DMS53 (cell line): Measurements from ENCODE around the gene TGFBR1.

Source experiments
- DNase-seq: peaks from one replicate; lab custom pipeline; 2025; lab: John Stamatoyannopoulos, UW

The TGFBR1 gene

DNA sequence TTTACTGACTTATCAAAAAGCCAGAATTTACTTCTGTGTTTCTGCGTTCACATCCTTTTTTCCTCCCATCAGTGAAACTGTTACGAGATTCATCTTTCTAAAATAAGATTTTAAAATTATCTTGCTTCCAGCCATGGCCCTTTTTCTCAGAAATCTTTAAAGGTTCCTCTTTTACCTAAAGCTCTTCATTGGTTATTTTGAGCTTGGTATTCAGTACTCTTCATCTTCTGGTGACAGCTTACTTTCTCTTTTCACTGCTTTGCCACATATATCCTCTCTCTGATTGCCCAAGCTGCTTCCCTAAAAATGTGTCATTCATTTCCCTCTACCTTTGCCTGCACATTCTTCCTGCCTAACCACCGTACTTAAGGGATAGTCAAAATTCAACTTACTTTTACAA lies 32.3 kb downstream of the TGFBR1 start:
- DNase-seq: no peak

GRCh38 chr9:99137891-99138290 lies 33.0 kb downstream of the TGFBR1 start:
- no peak for DNase-seq

DNA sequence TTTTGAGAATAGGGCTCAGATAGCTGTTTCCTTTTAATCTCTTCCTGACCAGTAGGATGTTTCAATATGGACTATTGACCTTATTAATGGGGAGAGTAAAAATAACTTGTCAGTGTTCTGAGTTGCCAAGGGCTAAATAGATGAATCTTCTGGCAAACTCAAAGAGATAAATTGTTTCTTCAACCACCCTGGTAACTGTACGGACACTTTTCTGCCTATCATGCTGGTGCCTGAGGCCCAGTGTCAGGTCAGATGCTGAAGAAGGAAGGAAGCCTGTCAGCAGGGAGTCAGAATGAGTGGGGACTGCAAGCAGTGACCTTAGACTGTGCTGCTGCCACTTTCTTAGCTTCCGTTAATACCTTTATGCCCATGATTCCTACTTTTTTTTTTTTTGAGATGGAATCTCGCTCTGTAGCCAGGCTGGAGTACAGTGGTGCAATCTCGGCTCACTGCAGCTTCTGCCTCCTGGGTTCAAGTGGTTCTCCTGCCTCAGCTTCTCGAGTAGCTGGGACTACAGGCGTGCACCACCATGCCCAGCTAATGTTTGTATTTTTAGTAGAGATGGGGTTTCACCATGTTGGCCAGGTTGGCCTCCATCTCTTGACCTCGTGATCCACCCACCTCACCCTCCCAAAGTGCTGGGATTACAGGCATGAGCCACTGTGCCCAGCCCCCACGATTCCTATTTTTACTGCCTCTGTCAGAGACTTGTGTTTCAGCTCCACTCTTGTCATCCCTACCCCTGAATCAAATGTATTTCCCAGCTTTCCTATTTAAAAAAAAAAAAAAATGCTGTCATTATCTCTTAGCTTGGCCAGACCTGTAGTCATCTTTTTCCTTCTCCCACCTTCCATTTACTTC lies 33.7 kb downstream of the TGFBR1 start:
- DNase-seq: no peak

DNA sequence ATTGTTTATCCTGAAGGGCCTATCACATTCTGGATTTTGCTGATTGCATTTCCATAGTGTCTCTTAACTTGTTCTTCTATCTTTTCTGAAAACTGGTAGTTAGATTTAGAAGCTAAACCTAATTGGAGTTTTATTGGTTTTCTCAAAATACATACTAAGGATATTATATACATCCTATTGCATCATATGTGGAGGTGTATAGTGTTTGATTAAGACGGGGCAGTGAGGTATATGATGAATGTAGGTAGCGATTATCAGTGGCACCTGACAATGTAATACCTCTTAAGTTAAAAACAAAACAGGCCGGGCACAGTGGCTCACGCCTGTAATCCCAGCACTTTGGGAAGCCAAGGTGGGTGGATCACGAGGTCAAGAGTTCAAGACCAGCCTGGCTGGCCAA lies 35.0 kb downstream of the TGFBR1 start:
- no peak for DNase-seq

DNA sequence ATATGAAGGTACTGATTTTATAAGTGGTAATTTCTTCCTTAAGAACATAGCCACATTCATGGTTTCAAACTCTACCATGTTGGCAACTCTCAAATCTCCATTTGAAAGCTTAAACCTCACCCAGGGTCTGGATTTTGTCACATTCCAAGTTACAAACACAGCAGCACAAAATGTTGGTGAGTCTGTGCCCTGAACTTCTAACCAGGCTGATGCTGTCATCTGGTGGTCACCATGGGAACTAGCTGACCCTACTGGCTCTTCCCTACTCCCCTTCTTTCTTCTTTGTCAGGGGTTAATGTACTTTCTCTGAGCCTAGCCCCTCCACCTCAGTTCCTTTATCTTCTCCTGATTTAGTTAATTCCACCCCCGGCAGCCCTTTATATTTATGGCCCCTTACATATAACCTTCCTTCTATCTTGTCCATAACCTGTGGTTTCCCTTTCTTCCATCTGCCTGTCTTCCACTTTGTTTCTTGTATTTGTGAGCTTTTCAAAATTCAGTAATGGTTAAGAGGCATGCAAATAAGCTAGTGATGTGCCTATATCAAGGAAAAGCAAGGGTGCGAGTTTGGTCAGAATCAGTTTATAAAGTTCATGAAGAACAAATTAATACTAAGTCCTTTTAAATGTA lies 35.9 kb downstream of the TGFBR1 start:
- peak; percentile 52 for DNase-seq

GRCh38 chr9:99141849-99142248 lies 36.9 kb downstream of the TGFBR1 start:
- no peak for DNase-seq

- no peak for DNase-seq
Observed at GRCh38 chr9:99142275-99142674, 37.4 kb downstream of the TGFBR1 start.

- no peak for DNase-seq
Observed at GRCh38 chr9:99143655-99144054, 38.7 kb downstream of the TGFBR1 start.

DNA sequence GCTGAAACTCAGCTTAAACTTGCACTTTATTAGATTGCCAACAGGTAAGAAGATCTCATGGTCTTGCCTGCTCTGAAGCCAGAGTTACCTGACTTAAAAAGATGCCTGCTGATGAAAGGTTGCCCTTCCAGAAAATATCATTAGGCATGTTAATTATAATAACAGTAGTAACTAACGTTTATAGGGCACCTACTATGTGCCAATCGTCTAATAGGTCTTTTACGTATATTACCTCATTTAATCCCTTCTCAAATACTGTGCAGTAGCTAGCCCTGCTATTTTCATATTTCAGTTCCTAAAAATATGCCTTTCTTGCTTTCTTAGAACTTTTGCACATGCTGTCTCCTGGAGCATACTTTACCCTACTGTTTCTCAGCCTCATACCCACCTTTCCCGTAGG lies 40.1 kb downstream of the TGFBR1 start:
- DNase-seq: no peak

DNA sequence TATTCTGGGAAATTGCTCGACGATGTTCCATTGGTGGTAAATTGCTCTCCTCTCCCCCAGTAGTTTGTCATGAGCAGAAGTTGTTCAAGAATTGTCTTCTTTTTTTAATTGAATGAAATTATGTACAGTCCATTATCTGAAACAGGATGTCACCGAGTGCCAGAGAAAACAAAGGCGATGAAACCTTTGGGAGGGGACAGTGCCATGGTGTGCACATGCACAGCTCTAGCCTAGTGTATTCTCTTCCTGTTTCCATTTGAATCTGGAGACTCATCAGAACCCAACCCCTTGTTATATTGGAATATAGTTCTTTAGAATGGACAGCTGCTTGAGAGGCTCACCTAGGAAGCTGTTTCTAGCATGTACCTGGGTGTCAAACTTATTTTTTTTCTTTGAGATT lies 41.7 kb downstream of the TGFBR1 start:
- DNase-seq: no peak

DNA sequence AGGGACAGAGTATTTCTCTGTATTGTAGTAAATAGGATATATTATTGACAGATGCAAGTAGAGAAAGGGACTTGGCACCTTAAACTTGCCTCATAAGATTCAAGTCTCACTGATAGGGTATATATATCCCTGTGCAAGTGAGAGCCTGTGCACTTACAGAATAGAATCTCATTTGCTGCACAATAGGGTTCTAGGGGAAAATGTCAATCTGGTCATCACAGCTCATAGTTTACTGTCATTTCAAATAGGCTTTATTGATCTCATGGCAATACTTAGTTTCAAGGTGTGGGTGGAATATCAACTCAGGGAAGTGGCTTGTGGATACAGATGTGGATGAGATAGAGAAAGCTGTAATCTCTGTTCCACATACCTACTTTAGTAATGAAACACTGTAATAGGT lies 42.3 kb downstream of the TGFBR1 start:
- DNase-seq: no peak

DNA sequence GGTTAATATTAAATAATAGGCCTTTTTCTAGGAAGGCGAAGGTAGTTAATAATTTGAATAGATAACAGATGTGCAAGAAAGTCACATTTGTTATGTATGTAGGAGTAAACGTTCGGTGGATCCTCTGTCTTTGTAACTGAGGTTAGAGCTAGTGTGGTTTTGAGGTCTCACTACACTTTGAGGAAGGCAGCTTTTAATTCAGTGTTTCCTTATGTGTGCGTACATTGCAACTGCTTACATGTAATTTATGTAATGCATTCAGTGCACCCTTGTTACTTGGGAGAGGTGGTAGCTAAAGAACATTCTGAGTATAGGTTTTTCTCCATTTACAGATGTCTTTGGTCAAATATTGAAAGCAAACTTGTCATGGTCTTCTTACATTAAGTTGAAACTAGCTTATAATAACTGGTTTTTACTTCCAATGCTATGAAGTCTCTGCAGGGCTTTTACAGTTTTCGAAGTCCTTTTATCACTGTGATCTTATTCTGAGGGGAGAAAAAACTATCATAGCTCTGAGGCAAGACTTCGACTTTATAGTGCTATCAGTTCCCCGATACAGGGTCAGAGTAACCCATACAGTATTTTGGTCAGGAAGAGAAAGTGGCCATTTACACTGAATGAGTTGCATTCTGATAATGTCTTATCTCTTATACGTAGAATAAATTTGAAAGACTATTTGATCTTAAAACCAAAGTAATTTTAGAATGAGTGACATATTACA lies 45.7 kb downstream of the TGFBR1 start:
- DNase-seq: no peak

GRCh38 chr9:99154356-99154755 lies 49.4 kb downstream of the TGFBR1 start:
- DNase-seq: no peak

GRCh38 chr9:99155736-99156135 lies 50.8 kb downstream of the TGFBR1 start:
- DNase-seq: no peak

DNA sequence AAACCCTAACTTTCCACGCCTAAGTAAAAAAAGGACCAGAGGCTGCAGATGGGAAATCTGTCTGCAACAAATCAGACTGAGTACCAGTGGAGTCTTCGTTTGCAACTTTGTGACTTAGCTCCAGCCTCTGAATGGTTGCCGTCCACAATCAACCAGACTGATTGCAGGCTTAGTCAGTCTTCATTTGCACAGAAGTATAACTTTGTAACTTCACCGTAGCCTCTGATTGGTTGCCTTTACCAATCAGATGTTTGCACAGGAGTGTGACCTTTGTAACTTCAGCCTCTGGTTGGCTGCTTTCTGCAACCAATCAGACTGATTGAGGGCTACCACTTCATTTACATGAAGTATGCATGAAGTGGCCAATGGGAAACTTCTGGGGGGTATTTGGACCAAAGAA lies 53.7 kb downstream of the TGFBR1 start:
- no peak for DNase-seq

DNA sequence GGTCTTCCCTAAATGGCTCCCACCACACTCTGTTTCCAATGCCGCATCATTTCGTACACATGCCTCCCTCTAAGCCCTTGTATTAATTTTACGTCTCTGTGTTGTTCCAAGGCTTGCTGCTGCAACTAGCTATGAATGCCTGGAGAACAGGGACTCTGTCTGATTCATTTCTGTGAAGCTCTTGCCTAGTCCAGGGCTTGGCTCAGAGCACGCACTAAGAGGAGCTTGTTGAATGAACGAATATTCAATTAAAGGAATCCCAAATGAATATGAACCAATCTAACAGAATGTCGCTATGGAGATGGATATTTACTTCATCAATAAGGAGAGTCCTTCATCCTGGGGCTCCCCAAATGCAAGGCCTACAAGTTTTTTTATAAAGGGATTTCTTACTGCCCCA lies 55.3 kb downstream of the TGFBR1 start:
- DNase-seq: no peak

GRCh38 chr9:99162759-99163364 lies 57.9 kb downstream of the TGFBR1 start:
- DNase-seq: peak; percentile 59

GRCh38 chr9:99166149-99166548 lies 61.2 kb downstream of the TGFBR1 start:
- no peak for DNase-seq

- DNase-seq: no peak
Observed at GRCh38 chr9:99167119-99167518, 62.2 kb downstream of the TGFBR1 start.

- DNase-seq: no peak
Observed at GRCh38 chr9:99167694-99168093, 62.8 kb downstream of the TGFBR1 start.

DNA sequence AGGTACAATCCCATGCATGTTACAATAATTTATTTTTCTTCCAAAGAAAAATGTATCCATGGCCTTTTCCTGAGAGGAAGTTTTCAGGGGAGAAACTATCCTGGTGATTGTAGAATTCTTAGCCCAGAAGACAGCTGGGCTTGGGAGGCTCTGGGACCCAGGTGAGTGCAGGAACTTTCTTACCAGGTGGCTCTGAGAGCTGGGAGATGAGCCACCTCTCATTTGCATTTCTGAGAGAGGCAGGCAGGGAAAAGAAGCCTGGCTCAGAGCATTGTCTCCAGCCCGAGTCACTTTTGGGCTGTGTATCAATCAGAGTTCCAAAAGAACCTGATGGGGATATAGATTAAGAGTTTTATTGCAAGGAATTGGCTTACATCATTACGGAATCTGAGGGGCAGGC lies 64.2 kb downstream of the TGFBR1 start:
- DNase-seq: peak; percentile 4

DNA sequence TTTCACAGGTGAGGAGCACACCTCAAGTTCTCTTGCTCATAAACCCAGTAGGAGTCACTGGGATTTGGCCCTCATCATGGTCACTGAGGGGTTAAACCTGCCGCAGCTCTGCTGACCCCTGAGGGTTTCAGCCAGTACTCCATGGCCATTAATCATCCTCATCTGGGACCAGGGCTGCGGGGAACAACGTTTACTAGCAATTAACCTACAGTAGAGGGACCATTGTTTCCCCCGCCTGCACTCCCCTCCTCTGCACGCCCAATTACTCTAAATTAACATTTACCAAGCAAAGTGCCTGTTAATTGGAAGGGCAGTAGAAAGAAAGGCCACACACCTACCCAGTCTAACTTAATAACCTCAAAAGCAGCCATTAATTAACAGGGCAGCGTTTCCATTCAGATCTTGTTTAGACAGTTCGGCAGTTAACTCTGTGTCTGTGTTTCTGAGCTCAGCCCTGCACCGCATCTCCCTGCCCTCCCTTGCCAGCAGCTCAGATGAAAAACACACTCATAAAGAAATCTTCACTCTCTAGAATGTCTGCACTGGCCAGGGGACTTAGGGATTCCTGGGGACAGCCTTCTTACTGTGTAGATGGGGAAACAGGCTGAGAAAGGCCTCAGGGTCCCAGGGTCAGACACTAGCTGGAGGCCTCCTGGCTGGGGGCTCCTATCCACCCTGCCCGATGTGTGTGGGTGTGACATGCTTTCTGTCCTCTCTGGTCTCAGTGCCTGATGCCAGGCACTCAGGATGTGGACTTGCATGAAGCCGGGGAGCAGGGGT lies 65.3 kb downstream of the TGFBR1 start:
- DNase-seq: no peak
